ENCODE data around the gene TAF11L4. TPM values are rescaled to one million over a fixed set of nuclear protein-coding genes. Genes with fewer than 3 reads are reported as not detected.
"Not testable (repeated sequence)": the region's sequence is repeated elsewhere in the genome, so short reads cannot be mapped to it uniquely, and the experiment has no call there.

Gene TAF11L4
- polyA plus RNA-seq, 1 donor from 2014 or later = not detected

- Histone ChIP-seq H3K27me3 (ENCODE audit: insufficient read depth, low read depth, low read length) (no peaks in the 10 kb centered on the region), H3K4me2 (ENCODE audit: low read length) (no peak overlapping the region), H3K4me3 (ENCODE audit: low read length) (no peak overlapping the region), H3K9me3 (ENCODE audit: low read length) (no peaks in the 10 kb centered on the region), H3F3A (ENCODE audit: insufficient read depth, low read length, poor library complexity, severe bottlenecking) (no peaks in the 10 kb centered on the region), H3K9me2 (ENCODE audit: insufficient read depth, low read length) (no peaks in the 10 kb centered on the region), H4K20me1 (ENCODE audit: insufficient read depth) (no peaks in the 10 kb centered on the region), H3K9ac (ENCODE audit: low read length) (no peak overlapping the region), H3K36me3 (ENCODE audit: insufficient read depth, low read length) (no peaks in the 10 kb centered on the region), H3K79me2 (replicated peaks; ENCODE audit: insufficient read depth, low read length) (no peaks in the 10 kb centered on the region), H3K27ac (ENCODE audit: low read length) (no peak overlapping the region), H2AFZ (ENCODE audit: low read depth, low read length) (no peak overlapping the region)
- TF ChIP-seq EP300 (conservative IDR thresholded peaks at IDR 0.05; ENCODE audit: poor library complexity, severe bottlenecking) (no peak), CTCF (IDR thresholded peaks at IDR 0.05; ENCODE audit: poor library complexity, severe bottlenecking) (no peak), TAF1 (IDR thresholded peaks at IDR 0.05; ENCODE audit: low read depth) (no peak), REST (IDR thresholded peaks at IDR 0.05; ENCODE audit: borderline replicate concordance) (no peak), SMC3 (conservative IDR thresholded peaks at IDR 0.05; ENCODE audit: poor library complexity) (no peak), EZH2 (IDR thresholded peaks at IDR 0.05; ENCODE audit: borderline replicate concordance, insufficient read depth, low read length, poor library complexity, severe bottlenecking) (no peak), RAD21 (conservative IDR thresholded peaks at IDR 0.05) (no peak), MXI1 (conservative IDR thresholded peaks at IDR 0.05; ENCODE audit: poor library complexity, severe bottlenecking) (no peak), POLR2AphosphoS5 (IDR thresholded peaks at IDR 0.05) (no peak)
These were observed 28.8 kb upstream of the TAF11L4 start for GRCh38 chr5:17492770-17493169.

GRCh38 chr5:17497446-17497845 lies 24.2 kb upstream of the TAF11L4 start:
- Histone ChIP-seq H3K9me3 (ENCODE audit: low read length) (no peaks in the 10 kb centered on the region), H3K9me2 (ENCODE audit: insufficient read depth, low read length) (no peaks in the 10 kb centered on the region), H3K36me3 (ENCODE audit: insufficient read depth, low read length) (no peaks in the 10 kb centered on the region), H4K20me1 (ENCODE audit: insufficient read depth) (no peaks in the 10 kb centered on the region), H3K27me3 (ENCODE audit: insufficient read depth, low read depth, low read length) (no peaks in the 10 kb centered on the region), H3K27ac (ENCODE audit: low read length) (no peak overlapping the region), H3K79me2 (replicated peaks; ENCODE audit: insufficient read depth, low read length) (no peaks in the 10 kb centered on the region), H3K9ac (ENCODE audit: low read length) (no peak overlapping the region), H3K4me3 (ENCODE audit: low read length) (no peak overlapping the region), H2AFZ (ENCODE audit: low read depth, low read length) (no peak overlapping the region), H3K4me2 (ENCODE audit: low read length) (no peak overlapping the region), H3F3A (ENCODE audit: insufficient read depth, low read length, poor library complexity, severe bottlenecking) (no peaks in the 10 kb centered on the region)
- TF ChIP-seq REST (IDR thresholded peaks at IDR 0.05; ENCODE audit: borderline replicate concordance) = no peak
- TF ChIP-seq EP300 (conservative IDR thresholded peaks at IDR 0.05; ENCODE audit: poor library complexity, severe bottlenecking) = no peak
- TF ChIP-seq RAD21 (conservative IDR thresholded peaks at IDR 0.05) = no peak
- no peak for TF ChIP-seq CTCF (IDR thresholded peaks at IDR 0.05; ENCODE audit: poor library complexity, severe bottlenecking)

GRCh38 chr5:17497931-17498330 lies 23.7 kb upstream of the TAF11L4 start, which contains the start of gene TAF11L2:
TAF11L2 (plus strand) TSS chr5:17498231.
- not testable (repeated sequence) for H3K27me3 ChIP-seq (ENCODE audit: insufficient read depth, low read depth, low read length); H3K4me2 ChIP-seq (ENCODE audit: low read length); H3K36me3 ChIP-seq (ENCODE audit: insufficient read depth, low read length); H3K9ac ChIP-seq (ENCODE audit: low read length); H4K20me1 ChIP-seq (ENCODE audit: insufficient read depth); H2AFZ ChIP-seq (ENCODE audit: low read depth, low read length); H3K27ac ChIP-seq (ENCODE audit: low read length); H3K9me2 ChIP-seq (ENCODE audit: insufficient read depth, low read length); H3K79me2 ChIP-seq (replicated peaks; ENCODE audit: insufficient read depth, low read length); H3F3A ChIP-seq (ENCODE audit: insufficient read depth, low read length, poor library complexity, severe bottlenecking); H3K9me3 ChIP-seq (ENCODE audit: low read length); H3K4me3 ChIP-seq (ENCODE audit: low read length)
